Activated CD8-positive, alpha-beta memory T cell treated with anti-CD3 and anti-CD28 coated beads for 36 hours (primary cell): ENCODE measurements around the gene TINCR. TPM values are rescaled to one million over a fixed set of nuclear protein-coding genes. Genes with fewer than 3 reads are reported as not detected.

Source experiments
- CTCF ChIA-PET: fragments of 350-600 bp; sonication (Branson Sonifier 250); formaldehyde crosslinking; loops from one replicate; lab custom pipeline; 2021; ENCODE audit warnings: antibody characterized with exemption; lab: Charles Lee
- POLR2A ChIA-PET: fragments of 350-600 bp; sonication (Branson Sonifier 250); formaldehyde crosslinking; loops from one replicate; lab custom pipeline; 2021; ENCODE audit warnings: antibody characterized with exemption; lab: Charles Lee
- total RNA-seq, 2 experiments: library from RNA; stranded (reverse); gene quantifications; one replicate each; pipeline ENCODE4 v1.2.3, GENCODE V29; 2021

Gene TINCR
- total RNA-seq, 2 experiments from 2014 or later = 0.27 to 0.48 TPM

GRCh38 chr19:5591476-5591875 is 23.7 kb upstream of the TINCR start:
- POLR2A ChIA-PET = no interaction called here
- CTCF ChIA-PET = interaction anchor here (0.7 kb wide), 1 partner anchor 313 kb away, joined by 3 read pairs; no protein-coding TSS in a partner anchor

GRCh38 chr19:5590865-5591154 is 23.1 kb upstream of the TINCR start:
- CTCF ChIA-PET = no interaction called here
- POLR2A ChIA-PET = no interaction called here

DNA sequence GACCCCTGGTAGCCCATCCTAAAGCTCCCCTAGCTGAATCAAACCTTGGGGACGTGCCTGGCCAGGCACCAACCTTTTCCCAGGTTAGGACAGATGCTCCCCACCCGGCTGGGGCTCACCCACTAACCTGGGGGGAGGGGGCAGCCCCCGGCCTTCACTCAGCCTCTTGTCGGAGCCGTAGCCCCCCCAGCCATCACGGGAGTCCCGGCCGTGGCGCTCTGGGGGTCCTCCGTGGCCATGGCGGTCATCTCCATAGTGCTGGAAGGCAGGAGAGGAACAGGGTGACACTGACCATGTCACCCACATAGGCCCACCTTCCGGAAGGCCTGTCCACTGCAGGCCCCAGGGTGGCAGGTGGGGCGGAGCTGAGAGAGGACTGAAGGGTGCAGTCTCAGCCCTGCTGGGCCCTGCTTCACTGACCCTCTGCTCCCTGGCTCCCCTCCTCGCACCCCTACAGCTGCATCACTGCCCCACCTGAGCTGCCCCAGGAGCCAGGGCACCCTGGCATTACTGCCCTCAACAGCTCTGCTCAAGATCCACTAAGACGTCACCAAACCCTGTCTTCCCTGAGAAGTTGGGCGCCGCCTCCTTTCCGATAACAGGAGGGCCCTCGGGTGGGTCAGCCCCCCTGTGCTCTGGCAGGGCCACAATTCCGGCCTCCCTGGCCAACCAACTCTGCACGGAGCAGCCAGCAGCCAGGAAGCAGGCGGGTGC is 22.6 kb upstream of the TINCR start:
- ChIA-PET POLR2A (no interaction called here), CTCF (no interaction called here)

DNA sequence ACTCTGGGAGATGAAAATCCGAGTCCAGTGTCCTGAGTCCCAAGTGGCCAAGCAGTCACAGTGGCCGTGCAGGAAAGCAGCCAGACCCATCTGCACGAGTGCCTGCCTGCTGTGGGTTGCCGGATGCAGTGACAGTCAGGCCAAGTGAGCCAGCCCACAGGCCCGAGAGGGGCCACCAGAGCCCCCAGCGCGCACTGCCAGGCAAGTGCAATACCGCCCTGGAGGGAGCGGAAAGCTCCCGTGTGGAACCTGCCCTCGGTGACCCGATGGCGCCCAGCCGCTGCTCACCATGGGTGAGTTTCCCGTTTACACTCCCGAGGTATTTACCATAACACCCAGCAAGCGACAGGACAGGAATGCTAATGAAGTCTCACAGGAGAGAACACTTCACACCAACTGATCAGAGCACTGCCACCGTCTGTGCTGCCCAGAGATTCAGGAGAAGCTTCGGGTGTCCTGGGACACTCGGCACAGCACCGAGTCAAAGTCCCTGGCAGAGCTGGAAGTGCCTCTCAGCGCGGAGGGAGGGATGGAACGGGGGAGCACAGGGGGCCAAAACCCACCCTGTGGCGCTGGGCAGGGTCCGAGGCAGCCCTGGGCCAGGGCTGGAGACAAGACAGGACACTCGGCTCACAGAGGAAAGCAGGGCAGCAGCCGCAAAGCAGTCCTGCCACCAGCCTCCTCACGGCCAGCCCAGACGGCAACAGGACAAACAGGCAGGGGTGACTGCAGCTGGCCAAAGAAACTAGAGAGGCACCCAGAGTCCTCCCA is 21.3 kb upstream of the TINCR start:
- POLR2A ChIA-PET = no interaction called here
- CTCF ChIA-PET = no interaction called here

DNA sequence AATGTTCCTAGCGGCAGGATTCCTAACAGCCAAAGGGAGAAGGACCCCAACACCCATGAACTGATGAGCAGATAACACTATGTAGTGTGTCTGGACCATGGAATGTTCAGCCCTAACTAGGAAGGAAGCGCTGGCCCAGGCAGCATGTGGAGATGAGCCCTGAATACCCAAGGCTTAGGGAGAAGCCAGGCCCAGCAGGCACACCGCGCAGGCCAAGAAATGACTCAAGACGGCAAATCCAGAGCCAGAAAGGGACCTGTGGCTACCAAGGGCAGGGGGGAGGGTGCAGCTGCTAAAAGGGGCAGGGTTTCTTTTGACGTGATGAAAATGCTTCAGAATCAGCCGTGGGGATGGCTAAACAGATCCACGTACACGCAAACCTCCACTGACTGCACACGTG is 20.7 kb upstream of the TINCR start:
- ChIA-PET POLR2A (no interaction called here), CTCF (no interaction called here)

GRCh38 chr19:5587661-5588060 is 19.9 kb upstream of the TINCR start:
- ChIA-PET CTCF (no interaction called here), POLR2A (no interaction called here)

DNA sequence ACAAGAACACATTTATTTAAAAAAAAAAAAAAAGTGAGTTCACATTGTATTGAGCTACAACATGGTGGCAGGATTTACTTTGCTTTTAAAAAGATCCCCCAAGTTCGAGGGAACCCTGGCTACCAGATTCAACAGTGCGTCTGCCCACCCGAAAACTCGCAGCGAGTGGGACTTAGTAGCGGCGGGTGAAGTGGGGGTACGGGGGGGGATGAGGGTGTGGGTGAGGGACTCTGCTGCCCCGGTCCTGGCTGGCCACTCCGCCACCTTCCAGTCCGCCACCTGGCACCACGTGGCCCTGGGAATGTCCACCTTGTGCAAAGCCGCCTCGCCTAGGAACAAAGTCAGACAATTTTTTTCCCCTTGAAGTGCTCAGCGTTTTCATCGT is 19.3 kb upstream of the TINCR start:
- ChIA-PET CTCF (no interaction called here), POLR2A (no interaction called here)

DNA sequence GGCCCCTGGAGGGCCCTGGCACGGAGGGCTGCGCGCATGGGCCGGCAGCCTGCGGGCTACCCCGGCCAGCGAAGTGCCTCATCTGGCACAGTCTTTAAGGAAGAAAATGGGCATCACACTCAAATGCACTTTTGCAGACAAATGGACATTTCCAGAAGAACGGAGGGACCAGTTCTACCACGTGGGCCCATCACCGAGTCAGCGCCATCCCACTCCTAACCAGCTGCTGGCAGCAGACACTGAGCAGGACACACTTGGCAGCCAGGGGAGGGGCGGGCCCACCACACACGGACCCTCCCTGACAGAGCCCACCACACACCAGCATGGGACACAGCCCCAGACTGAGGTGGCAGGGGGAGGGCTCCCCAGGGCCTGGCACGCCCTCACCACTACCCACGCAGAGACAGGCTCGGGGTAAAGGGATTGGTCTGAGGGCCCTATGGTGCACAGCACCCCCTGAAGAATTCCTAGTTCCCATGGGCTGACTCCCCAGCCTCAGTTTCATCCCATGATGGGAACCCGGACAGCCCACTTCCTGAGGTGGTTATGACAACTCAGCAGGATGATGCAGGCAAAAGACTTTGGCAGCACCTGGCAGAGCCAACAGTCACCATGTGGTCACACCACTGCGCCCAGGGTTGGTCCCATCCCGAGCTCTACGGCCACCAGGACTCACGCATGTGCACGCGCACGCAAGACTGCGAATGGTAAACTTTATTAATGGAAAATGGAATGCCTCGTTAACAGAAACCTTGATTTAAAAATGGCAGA is 18.7 kb upstream of the TINCR start:
- CTCF ChIA-PET = no interaction called here
- POLR2A ChIA-PET = interaction anchor here (0.6 kb wide), 1 partner anchor 603 kb away, joined by 11 read pairs; no protein-coding TSS in a partner anchor

DNA sequence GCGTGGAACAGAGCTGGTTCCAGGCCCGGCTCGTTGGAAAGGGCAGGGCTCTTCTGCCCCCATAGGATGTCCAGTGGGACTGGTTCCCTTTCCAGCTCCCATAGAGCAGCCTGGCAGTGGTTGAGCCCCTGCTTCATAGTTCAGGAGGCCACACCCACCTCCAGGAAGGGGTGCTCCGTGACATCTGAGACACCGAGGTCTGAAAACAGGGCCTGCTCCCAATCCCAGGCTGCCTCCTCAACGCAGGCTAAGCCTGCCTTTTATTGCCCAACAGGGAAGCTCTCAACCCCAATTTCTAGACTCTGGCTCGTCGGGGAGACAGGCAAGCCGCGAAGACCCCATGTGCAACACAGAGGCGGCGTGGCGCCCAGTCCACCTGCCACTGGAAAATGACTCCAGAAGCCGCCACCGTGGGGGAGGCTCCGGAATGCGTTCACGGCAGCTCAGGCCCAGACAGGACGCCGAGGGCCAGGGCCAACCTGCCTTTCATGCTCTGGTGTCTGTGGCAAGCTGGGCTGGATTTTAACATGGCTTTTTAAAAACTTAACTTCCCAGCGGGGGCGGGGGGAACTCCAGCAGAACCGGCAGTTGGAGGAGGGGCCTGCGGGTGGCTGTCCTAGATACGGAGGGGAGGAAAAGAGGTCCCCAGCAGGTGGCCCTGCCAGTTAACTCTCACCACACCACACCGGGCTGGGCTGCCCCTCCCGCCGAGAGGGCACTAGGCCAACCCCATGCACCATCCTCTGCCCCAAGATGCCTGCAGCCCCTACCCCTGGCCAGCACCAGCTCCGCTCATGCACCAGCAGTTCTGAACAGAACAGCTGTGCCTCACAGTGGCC is 17.9 kb upstream of the TINCR start:
- CTCF ChIA-PET = no interaction called here
- POLR2A ChIA-PET = no interaction called here

GRCh38 chr19:5580161-5580571 is 12.4 kb upstream of the TINCR start:
- CTCF ChIA-PET = no interaction called here
- POLR2A ChIA-PET = no interaction called here

- ChIA-PET POLR2A (no interaction called here), CTCF (no interaction called here)
These were observed 11.9 kb upstream of the TINCR start for GRCh38 chr19:5579697-5580096.

DNA sequence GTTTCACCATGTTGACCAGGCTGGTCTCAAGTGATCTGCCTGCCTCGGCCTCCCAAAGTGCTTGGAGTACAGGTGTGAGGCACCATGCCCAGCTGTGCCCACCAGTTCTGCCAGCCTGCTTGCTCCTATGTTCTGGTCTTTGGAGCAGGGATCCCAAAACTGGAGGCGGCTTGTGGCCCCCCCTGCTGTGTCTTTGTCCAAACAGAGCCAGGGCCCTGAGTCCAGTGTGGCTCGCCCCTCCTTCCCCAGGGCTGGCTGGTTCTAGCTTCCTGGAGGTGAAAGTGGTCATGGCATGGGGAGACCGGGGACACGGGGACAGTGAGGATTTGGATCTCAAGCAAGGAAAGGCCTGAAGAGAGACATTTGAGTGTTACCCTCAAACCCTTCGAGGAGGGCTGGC is 11.5 kb upstream of the TINCR start:
- ChIA-PET CTCF (no interaction called here), POLR2A (no interaction called here)

DNA sequence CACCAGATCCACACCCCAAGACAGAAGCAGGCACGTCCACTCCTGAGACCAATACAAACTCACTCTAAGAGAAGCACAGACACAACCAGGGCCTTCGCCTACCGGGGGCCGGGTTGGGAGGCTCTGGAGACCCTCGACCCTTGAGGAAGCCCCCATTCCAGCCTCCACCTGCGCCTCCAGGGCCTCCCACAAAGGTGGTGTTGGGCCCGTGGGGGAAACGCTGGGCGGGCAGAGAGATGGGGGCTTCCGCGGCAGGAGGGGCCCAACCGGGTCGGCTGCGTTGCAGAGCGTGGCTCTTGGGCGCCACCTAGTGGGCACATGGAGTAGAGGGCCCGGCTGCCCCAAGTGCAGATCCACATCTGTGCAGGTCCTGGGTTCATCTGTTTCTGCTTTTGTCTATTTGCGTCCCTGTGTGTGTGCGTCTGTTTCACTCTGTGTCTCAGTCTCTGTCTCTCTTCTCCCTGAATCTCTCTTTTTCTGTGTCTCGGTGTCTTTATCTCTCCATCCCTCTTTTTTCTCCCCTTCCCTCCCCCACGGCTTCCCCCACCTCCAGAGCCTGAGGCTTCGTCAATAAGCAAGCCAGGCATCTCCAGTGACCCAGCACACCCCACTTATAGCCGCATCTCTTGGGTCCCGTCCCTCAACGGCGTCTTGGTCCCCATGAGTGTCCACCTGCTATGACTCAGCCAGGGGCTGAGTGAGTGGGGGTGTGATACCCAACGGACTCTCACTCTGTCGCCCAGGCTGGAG is 10.5 kb upstream of the TINCR start:
- POLR2A ChIA-PET = no interaction called here
- CTCF ChIA-PET = no interaction called here

DNA sequence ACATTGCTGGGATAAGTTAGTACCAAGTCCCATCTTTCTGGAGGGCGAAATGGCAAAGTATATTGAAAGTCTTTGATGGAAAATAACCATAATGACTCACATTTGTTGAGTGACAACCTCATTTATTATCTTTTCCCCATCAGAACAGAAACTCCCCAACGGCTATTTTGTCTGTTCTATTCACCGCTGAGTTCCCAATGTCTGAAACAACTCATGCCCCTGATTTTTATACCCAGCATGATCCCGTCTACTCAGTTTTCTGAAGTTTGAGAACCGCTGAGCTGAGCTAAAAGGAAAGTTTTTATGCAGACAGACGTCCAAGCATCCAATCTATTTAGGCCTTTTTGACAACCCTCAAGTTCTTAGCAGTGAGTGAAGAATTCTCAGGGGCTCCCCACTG is 7.8 kb upstream of the TINCR start:
- ChIA-PET CTCF (no interaction called here), POLR2A (no interaction called here)

GRCh38 chr19:5572556-5573286 is 5.0 kb upstream of the TINCR start:
- CTCF ChIA-PET = no interaction called here

GRCh38 chr19:5571777-5572176 is 4.0 kb upstream of the TINCR start:
- CTCF ChIA-PET = no interaction called here
- POLR2A ChIA-PET = interaction anchor here (0.7 kb wide), 1 partner anchor 637 kb away, joined by 3 read pairs; no protein-coding TSS in a partner anchor

More at GRCh38 chr19:5572556-5573286, 5.0 kb upstream of the TINCR start:
- POLR2A ChIA-PET = interaction anchor here (0.5 kb wide), 1 partner anchor 257 kb away, joined by 3 read pairs; no protein-coding TSS in a partner anchor

DNA sequence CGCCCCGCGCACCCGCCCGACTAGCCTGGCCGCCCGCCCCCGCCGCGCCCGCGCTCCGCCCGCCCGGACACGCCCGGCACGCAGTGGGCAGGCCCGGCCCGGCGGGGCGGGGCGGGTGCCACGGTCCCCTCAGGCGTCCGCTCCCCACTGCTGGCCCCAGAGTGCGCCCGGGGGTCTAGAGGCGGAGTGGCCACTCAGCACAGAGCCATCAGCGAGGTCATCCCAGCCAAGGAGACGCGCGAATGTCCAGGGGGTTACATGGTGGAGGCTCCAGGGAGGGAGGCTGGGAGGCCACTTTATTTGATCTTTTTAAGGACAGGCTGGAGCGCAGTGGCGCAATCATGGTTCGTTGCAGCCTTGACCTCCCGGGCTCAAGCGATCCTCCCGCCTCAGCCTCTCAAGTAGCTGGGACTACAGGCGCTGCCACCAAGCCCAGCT is 236 bp upstream of the TINCR start:
- CTCF ChIA-PET = no interaction called here
- POLR2A ChIA-PET = no interaction called here

DNA sequence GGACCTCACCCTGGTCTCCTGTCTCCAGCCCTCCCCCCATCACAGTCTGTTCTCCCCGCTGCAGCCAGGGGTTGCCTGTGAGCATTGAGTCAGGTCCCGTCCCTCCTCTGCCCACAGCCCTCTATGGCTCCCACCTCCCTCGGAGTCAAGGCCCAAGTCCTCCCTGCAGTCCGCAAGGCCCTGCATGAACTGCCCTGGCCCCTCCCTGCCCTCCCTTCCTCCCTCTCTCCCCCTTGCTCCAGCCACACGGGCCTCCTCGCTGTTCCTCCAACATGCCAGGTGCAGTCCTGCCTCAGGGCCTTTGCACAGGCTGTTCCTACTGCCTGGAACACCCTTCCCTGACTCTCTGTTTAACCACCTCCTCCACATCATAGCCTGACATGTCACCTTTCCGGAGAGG is 2.8 kb downstream of the TINCR start:
- ChIA-PET CTCF (interaction anchor here (1.5 kb wide), 1 partner anchor 17 kb away, joined by 5 read pairs; no protein-coding TSS in a partner anchor), POLR2A (no interaction called here)
